ENCODE data around the gene ATP1B1. TPM values are rescaled to one million over a fixed set of nuclear protein-coding genes. Genes with fewer than 3 reads are reported as not detected.

The ATP1B1 gene
- total RNA-seq, 1 experiment from 2014 or later: 626 TPM

DNA sequence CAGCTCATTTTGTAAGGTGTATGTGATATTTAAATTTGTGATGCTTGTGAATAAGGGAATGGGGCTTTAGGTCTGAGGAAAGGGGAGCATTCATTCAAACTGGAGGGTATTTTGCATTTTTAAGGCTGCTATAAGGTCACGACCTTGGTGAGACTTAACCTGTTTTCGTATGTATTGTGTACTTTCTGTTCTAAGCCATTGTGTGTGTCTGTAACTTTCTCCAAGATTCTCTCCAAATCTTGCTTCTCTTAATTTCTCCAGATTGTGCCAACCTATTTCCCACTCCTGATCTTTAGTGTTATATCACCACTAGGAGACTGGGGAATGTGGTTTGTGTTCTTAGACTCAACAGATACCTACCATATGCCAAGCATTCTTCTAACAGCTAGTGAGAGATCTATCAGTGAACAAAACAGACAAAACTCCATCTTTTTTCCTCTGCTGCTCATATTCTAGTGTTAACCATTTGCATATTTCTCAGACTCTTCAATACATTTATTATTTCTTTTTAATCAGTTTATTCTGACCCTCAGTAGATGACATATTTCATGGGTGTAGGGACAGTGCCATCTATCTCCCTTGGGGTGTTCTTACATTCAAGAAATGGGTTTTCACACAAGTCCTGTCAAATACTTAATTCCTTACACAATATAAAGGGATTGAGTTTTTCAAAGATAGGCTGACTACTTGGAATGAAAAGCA, 27.5 kb downstream of the ATP1B1 start:
- TF ChIP-seq CTCF (IDR thresholded peaks at IDR 0.05; ENCODE audit: unreplicated experiment): no peak
- no peak for DNase-seq
- CTCF ChIA-PET: interaction anchor here (0.8 to 0.9 kb wide), 2 partner anchors 9 to 213 kb away, joined by 3 read pairs; no protein-coding TSS in a partner anchor
- no TSS peak for BruUV-seq (replicated peaks)
- intact Hi-C loops (cut with micrococcal nuclease; ENCODE audit: unreplicated experiment): loop anchor here (5.0 to 10.0 kb wide), 2 partner anchors 213 to 529 kb away; no protein-coding TSS in a partner anchor
- Mint-ChIP-seq H3K4me1 (ENCODE audit: low read depth, unreplicated experiment) (peaks cover 55% of the 10 kb centered on the region), H3K27me3 (ENCODE audit: unreplicated experiment) (no peaks in the 10 kb centered on the region), H3K36me3 (ENCODE audit: insufficient read depth, unreplicated experiment) (peaks cover 83% of the 10 kb centered on the region), H3K9me3 (ENCODE audit: low read depth, unreplicated experiment) (no peaks in the 10 kb centered on the region), H3K4me3 (ENCODE audit: low read depth, unreplicated experiment) (no peak overlapping the region), H3K27ac (ENCODE audit: unreplicated experiment) (peak overlapping the region; percentile 80)

- peaks cover 33% of the 10 kb centered on the region for H3K4me1 Mint-ChIP-seq (ENCODE audit: low read depth, unreplicated experiment)
- H3K9me3 Mint-ChIP-seq (ENCODE audit: low read depth, unreplicated experiment): no peaks in the 10 kb centered on the region
- H3K4me3 Mint-ChIP-seq (ENCODE audit: low read depth, unreplicated experiment): no peak overlapping the region
- no peaks in the 10 kb centered on the region for H3K27me3 Mint-ChIP-seq (ENCODE audit: unreplicated experiment)
- CTCF ChIA-PET: no interaction called here
- peaks cover 49% of the 10 kb centered on the region for H3K36me3 Mint-ChIP-seq (ENCODE audit: insufficient read depth, unreplicated experiment)
- no peak for DNase-seq
- no peak overlapping the region for H3K27ac Mint-ChIP-seq (ENCODE audit: unreplicated experiment)
- TF ChIP-seq CTCF (IDR thresholded peaks at IDR 0.05; ENCODE audit: unreplicated experiment): no peak
- no TSS peak for BruUV-seq (replicated peaks)
- intact Hi-C loops (cut with micrococcal nuclease; ENCODE audit: unreplicated experiment): loop anchor here (10.0 kb wide), 1 partner anchor 533 kb away; no protein-coding TSS in a partner anchor
Measured at GRCh38 chr1:169137357-169137756, 30.9 kb downstream of the ATP1B1 start.

GRCh38 chr1:169138866-169139670, 32.6 kb downstream of the ATP1B1 start:
- Mint-ChIP-seq H3K36me3 (ENCODE audit: insufficient read depth, unreplicated experiment) (peaks cover 32% of the 10 kb centered on the region), H3K9me3 (ENCODE audit: low read depth, unreplicated experiment) (no peaks in the 10 kb centered on the region), H3K4me1 (ENCODE audit: low read depth, unreplicated experiment) (peaks cover 36% of the 10 kb centered on the region), H3K27me3 (ENCODE audit: unreplicated experiment) (no peaks in the 10 kb centered on the region), H3K4me3 (ENCODE audit: low read depth, unreplicated experiment) (no peak overlapping the region), H3K27ac (ENCODE audit: unreplicated experiment) (no peak overlapping the region)
- DNase-seq: no peak
- CTCF ChIA-PET: interaction anchor here (0.8 to 1.0 kb wide), 2 partner anchors 210 to 245 kb away, joined by 3 read pairs; no protein-coding TSS in a partner anchor
- intact Hi-C loops (cut with micrococcal nuclease; ENCODE audit: unreplicated experiment): loop anchor here (10.0 kb wide), 1 partner anchor 534 kb away; no protein-coding TSS in a partner anchor
- TF ChIP-seq CTCF (IDR thresholded peaks at IDR 0.05; ENCODE audit: unreplicated experiment): no peak
- no TSS peak for BruUV-seq (replicated peaks)

DNA sequence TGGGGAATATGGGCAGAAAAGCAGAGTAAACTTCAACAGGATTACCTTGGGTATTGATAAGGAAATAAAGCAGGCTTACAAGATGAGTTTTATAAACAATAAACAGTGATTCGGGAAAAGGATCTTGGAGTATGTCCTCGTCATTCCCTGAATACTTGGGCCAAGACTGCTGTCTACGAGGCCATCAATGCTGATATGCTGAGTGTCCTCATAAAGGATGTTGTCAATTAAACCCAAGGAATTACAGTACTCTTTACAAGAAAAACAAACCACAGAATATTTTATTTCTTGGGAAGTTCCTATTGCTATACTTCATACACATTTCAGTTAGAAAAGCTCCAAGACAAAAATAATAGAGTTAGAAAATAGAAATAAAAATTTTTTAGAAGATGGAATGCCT, 34.9 kb downstream of the ATP1B1 start:
- intact Hi-C loops (cut with micrococcal nuclease; ENCODE audit: unreplicated experiment): loop anchor here (10.0 kb wide), 1 partner anchor 183 kb away; no protein-coding TSS in a partner anchor
- no peaks in the 10 kb centered on the region for H3K27me3 Mint-ChIP-seq (ENCODE audit: unreplicated experiment)
- H3K4me1 Mint-ChIP-seq (ENCODE audit: low read depth, unreplicated experiment): peaks cover 56% of the 10 kb centered on the region
- DNase-seq: no peak
- TF ChIP-seq CTCF (IDR thresholded peaks at IDR 0.05; ENCODE audit: unreplicated experiment): no peak
- H3K27ac Mint-ChIP-seq (ENCODE audit: unreplicated experiment): peak overlapping the region; percentile 30
- peaks cover 2% of the 10 kb centered on the region for H3K9me3 Mint-ChIP-seq (ENCODE audit: low read depth, unreplicated experiment)
- no TSS peak for BruUV-seq (replicated peaks)
- H3K36me3 Mint-ChIP-seq (ENCODE audit: insufficient read depth, unreplicated experiment): peaks cover 18% of the 10 kb centered on the region
- CTCF ChIA-PET: no interaction called here
- no peak overlapping the region for H3K4me3 Mint-ChIP-seq (ENCODE audit: low read depth, unreplicated experiment)

Data from Calu3 (cell line).